Left cardiac atrium (tissue), 4 donors: ENCODE measurements around the gene COG6. TPM values are rescaled to one million over a fixed set of nuclear protein-coding genes. Genes with fewer than 3 reads are reported as not detected.

Source experiments
- ATAC-seq, 2 donors: fragments of 200-7000 bp; cut with Tn5 transposase; one replicate each; pipeline ENCODE4 v1.9.1; 2020; ENCODE audit warnings: mild to moderate bottlenecking in 2 of 2, moderate library complexity in 2 of 2
- DNase-seq: peaks from one replicate; pipeline ENCODE4 v3.0.0-alpha.2; 2020
- intact Hi-C, 2 donors: fragments of 100-400 bp; cut with DNase I; formaldehyde crosslinking; loops; one replicate each; pipeline versions ENCODE4 v1.14.1 to v1.15.1; 2022 to 2023
- microRNA-seq, 2 donors: library from miRNA; unstranded; fragments of <30 nt; microRNA quantifications; one replicate each; pipeline ENCODE4 v1.2.0, GENCODE V29; 2020
- total RNA-seq, 2 donors: library from RNA; stranded (reverse); fragmentation: NEBNext Ultra II Directional; extraction: Animal tissue kit (Norgen Biotek cat#: 25700); gene quantifications; one replicate each; pipeline ENCODE4 v1.2.1, GENCODE V29; 2021
- donor health status: DM: no; HTN: yes; CAD: no.
- donor health status: DM: no; HTN: yes; CAD: no; lungs with severe emphysema.
- donor health status: DM: yes; HTN: yes; CAD: no.
- donor health status: Dilated cardiomyopathy.

COG6 gene
- total RNA-seq, 2 donors from 2014 or later: 25.5 to 32.2 TPM

GRCh38 chr13:39789451-39789850 lies 134.0 kb downstream of the COG6 start:
- ATAC-seq (no peak), DNase-seq (no peak)
- intact Hi-C loops: no loop called here

Small RNA genes within 50 kb of the gene (microRNA-seq; reads per million reads assigned to microRNA genes)
- 0 reads per million in 2 donors for gene MIR4305

Other genes with a start within 250 kb of the COG6 start
- gene LHFPL6, start 52.5 kb upstream of the COG6 start, total RNA-seq: 10 to 100 TPM; 58.2 to 67.2 TPM